Measurements from ENCODE around the gene RWDD1. TPM values are rescaled to one million over a fixed set of nuclear protein-coding genes. Genes with fewer than 3 reads are reported as not detected.
A peak's percentile ranks its signal among the peaks of the same experiment; 100 is the strongest.

RWDD1 gene
- polyA plus RNA-seq, 1 experiment: 22.5 TPM

DNA sequence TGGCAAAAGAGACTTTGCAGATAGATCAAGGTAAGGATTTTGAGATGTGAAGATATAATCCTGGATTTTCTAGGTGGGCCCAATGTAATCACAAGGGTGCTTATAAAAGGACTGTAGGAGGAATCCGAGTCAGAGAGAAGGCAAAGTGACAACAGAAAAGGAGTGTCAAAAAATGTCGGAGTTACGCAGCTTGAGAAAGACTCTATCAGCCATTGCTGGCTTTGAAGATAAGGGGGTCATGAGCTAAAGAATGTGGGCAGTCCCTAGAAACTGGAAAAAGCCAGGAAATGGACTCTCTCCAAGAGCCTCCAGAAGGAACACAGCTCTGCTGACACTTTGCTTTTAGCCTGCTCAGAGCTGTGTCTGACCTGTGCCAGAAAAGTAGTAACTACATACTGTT lies 8.7 kb upstream of the RWDD1 start:
- no peaks in the 10 kb centered on the region for H3K27me3 ChIP-seq (ENCODE audit: control insufficient read depth, insufficient read depth, low read length)
- DNase-seq (ENCODE audit: low read depth): no peak
- H3K36me3 ChIP-seq (ENCODE audit: control insufficient read depth, insufficient read depth, low read length): no peaks in the 10 kb centered on the region
- TF ChIP-seq, protein P1, sequence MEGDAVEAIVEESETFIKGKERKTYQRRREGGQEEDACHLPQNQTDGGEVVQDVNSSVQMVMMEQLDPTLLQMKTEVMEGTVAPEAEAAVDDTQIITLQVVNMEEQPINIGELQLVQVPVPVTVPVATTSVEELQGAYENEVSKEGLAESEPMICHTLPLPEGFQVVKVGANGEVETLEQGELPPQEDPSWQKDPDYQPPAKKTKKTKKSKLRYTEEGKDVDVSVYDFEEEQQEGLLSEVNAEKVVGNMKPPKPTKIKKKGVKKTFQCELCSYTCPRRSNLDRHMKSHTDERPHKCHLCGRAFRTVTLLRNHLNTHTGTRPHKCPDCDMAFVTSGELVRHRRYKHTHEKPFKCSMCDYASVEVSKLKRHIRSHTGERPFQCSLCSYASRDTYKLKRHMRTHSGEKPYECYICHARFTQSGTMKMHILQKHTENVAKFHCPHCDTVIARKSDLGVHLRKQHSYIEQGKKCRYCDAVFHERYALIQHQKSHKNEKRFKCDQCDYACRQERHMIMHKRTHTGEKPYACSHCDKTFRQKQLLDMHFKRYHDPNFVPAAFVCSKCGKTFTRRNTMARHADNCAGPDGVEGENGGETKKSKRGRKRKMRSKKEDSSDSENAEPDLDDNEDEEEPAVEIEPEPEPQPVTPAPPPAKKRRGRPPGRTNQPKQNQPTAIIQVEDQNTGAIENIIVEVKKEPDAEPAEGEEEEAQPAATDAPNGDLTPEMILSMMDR (IDR thresholded peaks at IDR 0.05; ENCODE audit: insufficient read depth, low read depth, low read length): no peak
- H3K4me3 ChIP-seq (ENCODE audit: low read depth, low read length): no peak overlapping the region
- POLR2A ChIA-PET: interaction anchor here (0.6 kb wide), 2 partner anchors 309 to 440 kb away, joined by 3 read pairs; partner anchors contain the start of gene TSPYL4
- CTCF ChIA-PET: interaction anchor here (0.9 to 9.0 kb wide), 12 partner anchors 9 to 449 kb away, joined by 3 to 127 read pairs (median 5); partner anchors contain the start of genes CALHM4 and TSPYL1

DNA sequence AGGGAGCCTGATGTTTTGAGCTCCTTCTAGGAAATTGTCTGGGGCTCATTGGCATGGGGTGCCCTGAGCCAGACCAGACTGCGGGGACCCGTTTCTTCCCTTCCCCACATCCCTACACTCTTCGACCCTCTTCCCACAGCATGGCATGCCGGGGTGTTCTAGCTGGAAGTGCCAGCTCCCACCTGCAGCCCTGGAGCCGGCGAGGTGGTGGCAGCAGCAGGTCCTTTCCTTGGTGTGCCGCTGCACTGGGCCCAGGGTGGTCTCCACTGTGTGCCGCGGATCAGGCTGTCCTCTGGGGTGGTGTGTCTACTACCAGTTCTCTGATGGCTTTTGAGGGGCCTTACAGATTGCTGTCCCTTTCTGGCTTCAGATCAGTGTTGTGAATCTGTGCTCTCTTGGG lies 7.5 kb upstream of the RWDD1 start:
- Histone ChIP-seq H3K36me3 (ENCODE audit: control insufficient read depth, insufficient read depth, low read length) (no peaks in the 10 kb centered on the region), H3K4me3 (ENCODE audit: low read depth, low read length) (no peak overlapping the region), H3K27me3 (ENCODE audit: control insufficient read depth, insufficient read depth, low read length) (no peaks in the 10 kb centered on the region)
- CTCF ChIA-PET: interaction anchor here (1.2 to 9.0 kb wide), 8 partner anchors 10 to 451 kb away, joined by 3 to 127 read pairs (median 9); partner anchors contain the start of gene CALHM4
- TF ChIP-seq, protein P1 (IDR thresholded peaks at IDR 0.05; ENCODE audit: insufficient read depth, low read depth, low read length): no peak
- no peak for DNase-seq (ENCODE audit: low read depth)
- POLR2A ChIA-PET: interaction anchor here (0.7 kb wide), 1 partner anchor 35 kb away, joined by 5 read pairs; no protein-coding TSS in a partner anchor

DNA sequence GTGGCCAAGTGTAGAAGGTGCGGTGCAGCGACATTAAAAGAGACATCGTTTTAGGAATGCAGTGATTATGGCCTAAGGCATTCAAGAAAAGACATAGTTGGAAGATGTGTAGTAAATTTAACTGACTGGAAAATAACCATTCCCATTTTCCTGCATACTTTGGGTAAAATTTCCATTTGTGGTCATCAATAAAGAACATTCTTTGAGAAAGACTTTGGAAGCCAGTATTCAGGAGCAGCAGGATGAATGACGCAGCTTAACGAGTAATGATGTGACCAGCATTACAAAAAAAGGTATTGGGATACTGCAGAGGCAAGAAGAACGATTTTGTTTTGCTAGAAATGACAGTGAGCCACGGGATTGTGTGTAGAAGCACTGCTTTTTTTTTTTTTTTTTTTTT lies 7.0 kb upstream of the RWDD1 start:
- ChIA-PET CTCF (interaction anchor here (0.8 to 9.0 kb wide), 7 partner anchors 24 to 347 kb away, joined by 3 to 127 read pairs (median 12); no protein-coding TSS in a partner anchor), POLR2A (interaction anchor here (0.7 kb wide), 1 partner anchor 36 kb away, joined by 5 read pairs; no protein-coding TSS in a partner anchor)
- Histone ChIP-seq H3K4me3 (ENCODE audit: low read depth, low read length) (no peak overlapping the region), H3K36me3 (ENCODE audit: control insufficient read depth, insufficient read depth, low read length) (no peaks in the 10 kb centered on the region), H3K27me3 (ENCODE audit: control insufficient read depth, insufficient read depth, low read length) (no peaks in the 10 kb centered on the region)
- peak; percentile 57 for DNase-seq (ENCODE audit: low read depth)
- TF ChIP-seq, protein P1 (IDR thresholded peaks at IDR 0.05; ENCODE audit: insufficient read depth, low read depth, low read length): no peak

DNA sequence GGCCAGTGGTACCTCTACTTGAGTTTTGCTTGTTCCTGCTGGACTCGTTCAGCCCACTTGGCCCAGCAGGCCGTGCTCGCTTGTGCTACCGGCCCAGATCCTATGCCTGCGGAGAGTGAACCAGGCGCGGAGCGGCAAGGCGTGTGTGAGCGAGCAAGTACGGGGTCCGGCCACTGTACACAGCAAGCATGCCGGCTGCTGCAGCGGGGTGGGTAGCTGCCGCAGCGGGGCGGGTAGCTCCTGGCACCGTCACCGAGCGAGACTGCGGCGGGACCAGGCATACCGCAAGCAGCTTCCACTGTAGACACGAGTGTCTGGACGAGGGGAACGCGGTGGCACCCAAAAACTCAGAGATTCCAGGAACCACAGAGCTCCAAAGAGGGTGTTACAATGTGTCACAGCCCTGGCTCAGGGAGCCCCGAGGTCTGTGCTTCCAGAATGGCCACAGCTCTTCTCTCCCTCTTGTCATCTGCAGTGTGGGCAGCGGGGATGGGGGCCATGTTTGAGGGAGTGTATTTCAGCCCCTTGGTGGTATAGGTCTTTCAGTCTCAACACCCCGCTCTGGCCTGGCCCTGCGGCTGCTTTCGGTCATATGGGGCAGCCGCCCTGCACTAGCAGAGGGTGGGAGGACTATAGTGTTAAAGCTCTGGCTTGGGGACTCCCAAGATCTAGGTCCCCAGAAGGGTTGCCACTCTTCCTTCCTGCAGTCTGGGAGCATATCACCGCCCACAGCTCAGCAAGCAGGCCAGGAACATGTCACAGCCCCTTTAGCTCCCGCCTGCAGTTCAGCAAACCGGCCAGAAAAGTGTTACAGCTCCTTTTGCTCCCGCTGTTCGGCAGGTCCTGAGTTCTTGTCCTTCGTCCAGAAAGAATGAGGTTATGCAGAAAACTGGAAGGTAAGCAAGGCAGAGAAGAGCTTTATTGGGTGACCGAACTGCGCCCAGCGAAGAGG lies 6.1 kb upstream of the RWDD1 start:
- Histone ChIP-seq H3K27me3 (ENCODE audit: control insufficient read depth, insufficient read depth, low read length) (no peaks in the 10 kb centered on the region), H3K36me3 (ENCODE audit: control insufficient read depth, insufficient read depth, low read length) (no peaks in the 10 kb centered on the region), H3K4me3 (ENCODE audit: low read depth, low read length) (peak overlapping the region; percentile 9; the same call in 1 of the 2 replicates)
- ChIA-PET CTCF (interaction anchor here (0.7 to 9.0 kb wide), 10 partner anchors 10 to 348 kb away, joined by 3 to 127 read pairs (median 4); partner anchors contain the start of gene CALHM5), POLR2A (no interaction called here)
- TF ChIP-seq, protein P1 (IDR thresholded peaks at IDR 0.05; ENCODE audit: insufficient read depth, low read depth, low read length): no peak
- no peak for DNase-seq (ENCODE audit: low read depth)

DNA sequence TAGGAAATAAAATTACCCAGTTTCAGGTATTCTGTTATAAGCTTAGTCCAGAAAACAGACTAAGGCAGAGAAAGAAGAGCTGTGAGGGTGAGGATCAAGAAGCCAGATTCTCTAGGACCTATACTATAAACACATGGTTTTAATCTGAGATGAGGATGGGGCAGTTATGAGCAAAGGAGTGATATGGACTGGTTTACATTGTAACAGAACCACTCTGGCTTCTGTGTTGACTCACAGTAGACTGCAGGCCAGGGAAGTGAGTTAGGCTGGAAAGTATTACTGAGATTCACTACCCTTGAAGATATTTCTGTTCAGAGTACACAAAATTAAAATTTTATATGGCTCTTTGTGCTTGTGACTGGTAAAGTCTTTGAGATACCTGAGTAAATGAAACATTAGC lies 3.2 kb upstream of the RWDD1 start:
- no peak for DNase-seq (ENCODE audit: low read depth)
- Histone ChIP-seq H3K27me3 (ENCODE audit: control insufficient read depth, insufficient read depth, low read length) (no peaks in the 10 kb centered on the region), H3K4me3 (ENCODE audit: low read depth, low read length) (no peak overlapping the region), H3K36me3 (ENCODE audit: control insufficient read depth, insufficient read depth, low read length) (no peaks in the 10 kb centered on the region)
- TF ChIP-seq, protein P1 (IDR thresholded peaks at IDR 0.05; ENCODE audit: insufficient read depth, low read depth, low read length): no peak
- ChIA-PET POLR2A (no interaction called here), CTCF (interaction anchor here (1.0 kb wide), 1 partner anchor 280 kb away, joined by 3 read pairs; no protein-coding TSS in a partner anchor)
